ENCODE data around the gene ATAD2B.

- TF ChIP-seq EZH2phosphoT487 (IDR thresholded peaks at IDR 0.05; ENCODE audit: insufficient read depth, low read depth) (no peak), EZH2 (IDR thresholded peaks at IDR 0.05; ENCODE audit: insufficient read depth, poor library complexity, severe bottlenecking) (no peak)
These were observed 100.9 kb downstream of the ATAD2B start for GRCh38 chr2:23826040-23826439.
